GM23248 (cell line): ENCODE data around the gene HEMK1. TPM values are rescaled to one million over a fixed set of nuclear protein-coding genes. Genes with fewer than 3 reads are reported as not detected.

ENCODE experiments used
- DNase-seq: peaks from one replicate; pipeline ENCODE4 v3.0.0-alpha.2; 2015
- H2AFZ ChIP-seq: fragments of 200-600 bp; sonication (generic); 2 replicates; pipeline ENCODE4 v1.6.1; 2016; ENCODE audit warnings: antibody characterized with exemption
- H3F3A ChIP-seq: fragments of 200-600 bp; sonication (generic); 2 replicates; pipeline ENCODE4 v1.6.1; 2016; ENCODE audit warnings: mild to moderate bottlenecking, antibody characterized with exemption, mixed run types; ENCODE audit not compliant: insufficient read depth
- H3K27ac ChIP-seq: fragments of 200-600 bp; sonication (generic); 2 replicates; pipeline ENCODE4 v1.5.1; 2016; ENCODE audit warnings: mild to moderate bottlenecking
- H3K27me3 ChIP-seq: fragments of 200-600 bp; sonication (generic); replicated peaks from 2 replicates; pipeline ENCODE4 v1.6.1; 2016; ENCODE audit warnings: mild to moderate bottlenecking; ENCODE audit not compliant: insufficient read depth
- H3K36me3 ChIP-seq: fragments of 200-600 bp; sonication (generic); 2 replicates; pipeline ENCODE4 v1.6.1; 2016; ENCODE audit warnings: low read depth, mild to moderate bottlenecking
- H3K4me1 ChIP-seq: fragments of 200-600 bp; sonication (generic); 2 replicates; pipeline ENCODE4 v1.6.1; 2016; ENCODE audit warnings: mild to moderate bottlenecking; ENCODE audit not compliant: insufficient read depth
- H3K4me2 ChIP-seq: fragments of 200-600 bp; sonication (generic); one replicate; pipeline ENCODE4 v1.6.1; 2016; ENCODE audit warnings: mild to moderate bottlenecking; ENCODE audit not compliant: unreplicated experiment
- H3K4me3 ChIP-seq: fragments of 200-600 bp; sonication (generic); 2 replicates; pipeline ENCODE4 v1.5.1; 2016; ENCODE audit warnings: mild to moderate bottlenecking
- H3K79me2 ChIP-seq: fragments of 200-600 bp; sonication (generic); 2 replicates; pipeline ENCODE4 v1.6.1; 2016; ENCODE audit warnings: mild to moderate bottlenecking; ENCODE audit not compliant: insufficient read depth
- H3K9ac ChIP-seq: fragments of 200-600 bp; sonication (generic); 2 replicates; pipeline ENCODE4 v1.6.1; 2016; ENCODE audit warnings: mild to moderate bottlenecking
- H3K9me2 ChIP-seq: fragments of 200-600 bp; sonication (generic); 2 replicates; pipeline ENCODE4 v1.6.1; 2016; ENCODE audit warnings: mixed run types, mild to moderate bottlenecking, moderate library complexity; ENCODE audit not compliant: insufficient read depth
- H3K9me3 ChIP-seq: fragments of 200-600 bp; sonication (generic); one replicate; pipeline ENCODE4 v1.6.1; 2017; ENCODE audit warnings: low read depth
- H4K20me1 ChIP-seq: fragments of 200-600 bp; sonication (generic); 2 replicates; pipeline ENCODE4 v1.6.0; 2016; ENCODE audit not compliant: insufficient read depth
- EZH2 ChIP-seq: fragments of 200-600 bp; sonication (generic); IDR thresholded peaks from 2 replicates; pipeline ENCODE4 v1.6.1; 2018; ENCODE audit warnings: antibody characterized with exemption, mild to moderate bottlenecking; ENCODE audit not compliant: insufficient read depth, poor library complexity, severe bottlenecking
- EZH2phosphoT487 ChIP-seq: fragments of 200-600 bp; sonication (generic); IDR thresholded peaks from 2 replicates; pipeline ENCODE4 v1.6.1; 2018; ENCODE audit warnings: antibody characterized with exemption, moderate library complexity, mild to moderate bottlenecking, low read depth; ENCODE audit not compliant: insufficient read depth
- WGBS, 2 experiments: methylation state at CpG; one replicate each; pipeline ENCODE4 v1.1.6; 2015 to 2017; ENCODE audit warnings: low lambda C conversion rate in 2 of 2, low coverage in 1 of 2; ENCODE audit errors: missing lambda C conversion rate in 2 of 2; 5-methylcytosine and 5-hydroxymethylcytosine counted together
- in situ Hi-C: fragments of 300-500 bp; cut with MboI; formaldehyde crosslinking; loops from 2 replicates; pipeline ENCODE4 v1.15.0; 2020
- polyA plus RNA-seq: library from polyadenylated mRNA; unstranded; fragments of >200 nt; fragmentation: Nextera tagmentation; extraction: Ambion mirVana; gene quantifications from 2 replicates; pipeline ENCODE4 v1.2.1, GENCODE V29; 2016
- total RNA-seq: library from RNA; depleted of rRNA; stranded (reverse); fragments of >200 nt; shearing (Covaris generic); gene quantifications from 2 replicates; pipeline ENCODE4 v1.2.3, GENCODE V29; 2014; rRNA removed

HEMK1 gene
- total RNA-seq (15.8 and 15.9 TPM in 2 replicates), polyA plus RNA-seq (17.3 and 18.4 TPM in 2 replicates)

GRCh38 chr3:50568947-50569749 lies at the start of gene HEMK1:
HEMK1 (plus strand) TSS chr3:50569522; CDS start chr3:50571105, 1,583 bp downstream.
- Histone ChIP-seq H3K9me3 (no peaks in the 10 kb centered on the region), H3K9me2 (no peaks in the 10 kb centered on the region), H2AFZ (peak within 1 kb of the TSS; percentile 86), H3F3A (0 out of 2 replicates have a peak, but pooled peaks cover 5% of the 10 kb centered on the region), H3K4me1 (peaks cover 11% of the 10 kb centered on the region), H4K20me1 (no peaks in the 10 kb centered on the region), H3K9ac (peak within 1 kb of the TSS; percentile 98), H3K4me3 (peak within 1 kb of the TSS; percentile 96), H3K27me3 (no peaks in the 10 kb centered on the region), H3K27ac (peak within 1 kb of the TSS; percentile 70), H3K36me3 (no peaks in the 10 kb centered on the region), H3K79me2 (peaks cover 18% of the 10 kb centered on the region), H3K4me2 (peak within 1 kb of the TSS; percentile 93)
- DNase-seq: peak; percentile 100
- WGBS, 2 experiments: 1% methylated on average over 50 to 53 of the region's 55 CpGs
- TF ChIP-seq EZH2phosphoT487 (no peak), EZH2 (no peak)
- in situ Hi-C loops: no loop called here

- Histone ChIP-seq H3K27ac (no peak overlapping the region), H3K36me3 (no peaks in the 10 kb centered on the region), H3K4me2 (no peak overlapping the region), H3K79me2 (no peaks in the 10 kb centered on the region), H3K4me3 (no peak overlapping the region), H3F3A (no peaks in the 10 kb centered on the region), H3K4me1 (no peaks in the 10 kb centered on the region), H3K9me3 (no peaks in the 10 kb centered on the region), H3K27me3 (peaks cover 15% of the 10 kb centered on the region), H3K9me2 (no peaks in the 10 kb centered on the region), H4K20me1 (no peaks in the 10 kb centered on the region), H3K9ac (no peak overlapping the region), H2AFZ (no peak overlapping the region)
- 41 to 52% methylated on average over 3 of the region's 3 CpGs for WGBS, 2 experiments
- in situ Hi-C loops: no loop called here
- TF ChIP-seq EZH2 (no peak), EZH2phosphoT487 (no peak)
- no peak for DNase-seq
Observed at GRCh38 chr3:50520849-50521248, 48.5 kb upstream of the HEMK1 start.

GRCh38 chr3:50521572-50521971 lies 47.8 kb upstream of the HEMK1 start:
- Histone ChIP-seq H3F3A (no peaks in the 10 kb centered on the region), H3K4me3 (no peak overlapping the region), H3K9me3 (no peaks in the 10 kb centered on the region), H3K9me2 (no peaks in the 10 kb centered on the region), H3K36me3 (no peaks in the 10 kb centered on the region), H4K20me1 (no peaks in the 10 kb centered on the region), H3K27ac (no peak overlapping the region), H3K27me3 (peaks cover 13% of the 10 kb centered on the region), H2AFZ (no peak overlapping the region), H3K9ac (no peak overlapping the region), H3K4me1 (no peaks in the 10 kb centered on the region), H3K4me2 (no peak overlapping the region), H3K79me2 (no peaks in the 10 kb centered on the region)
- WGBS, 2 experiments: 35 to 44% methylated on average over 5 of the region's 5 CpGs
- in situ Hi-C loops: no loop called here
- TF ChIP-seq EZH2: no peak
- TF ChIP-seq EZH2phosphoT487: no peak
- DNase-seq: no peak

- no peaks in the 10 kb centered on the region for H3F3A ChIP-seq
- TF ChIP-seq EZH2phosphoT487: no peak
- TF ChIP-seq EZH2: no peak
- no peaks in the 10 kb centered on the region for H4K20me1 ChIP-seq
- peaks cover 10% of the 10 kb centered on the region for H3K27me3 ChIP-seq
- H3K9me3 ChIP-seq: no peaks in the 10 kb centered on the region
- no peaks in the 10 kb centered on the region for H3K79me2 ChIP-seq
- 62 to 63% methylated on average over 8 to 9 of the region's 9 CpGs for WGBS, 2 experiments
- no peak overlapping the region for H3K4me3 ChIP-seq
- H3K4me2 ChIP-seq: no peak overlapping the region
- no peak overlapping the region for H3K9ac ChIP-seq
- in situ Hi-C loops: no loop called here
- DNase-seq: no peak
- H2AFZ ChIP-seq: no peak overlapping the region
- no peaks in the 10 kb centered on the region for H3K9me2 ChIP-seq
- H3K4me1 ChIP-seq: no peaks in the 10 kb centered on the region
- H3K36me3 ChIP-seq: no peaks in the 10 kb centered on the region
- H3K27ac ChIP-seq: no peak overlapping the region
Observed at GRCh38 chr3:50523279-50523811, 46.0 kb upstream of the HEMK1 start.
